Measurements from ENCODE around the gene ADAP2.

DNA sequence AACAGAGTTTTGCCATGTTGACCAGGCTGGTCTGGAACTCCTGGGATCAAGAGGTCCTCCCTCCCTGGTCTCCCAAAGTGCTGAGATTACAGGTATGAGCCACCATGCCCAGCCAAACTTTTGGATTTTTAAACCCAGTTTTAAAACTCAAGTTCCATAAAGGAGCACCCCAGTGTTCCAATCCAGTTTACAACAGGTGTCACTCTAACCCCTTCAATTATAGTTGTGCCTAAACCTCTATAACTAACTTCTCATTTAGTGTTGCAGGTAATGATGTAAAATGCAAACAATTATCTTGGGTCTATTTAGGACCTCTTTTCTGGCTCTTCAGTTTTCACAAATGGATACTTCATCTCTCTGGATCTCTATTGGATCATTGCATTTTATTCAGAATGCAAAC lies 7.8 kb upstream of the ADAP2 start:
- no peak for TF ChIP-seq POLR2A (IDR thresholded peaks at IDR 0.05; ENCODE audit: low read length)
- TF ChIP-seq GATA1 (IDR thresholded peaks at IDR 0.05; ENCODE audit: low read depth, low read length): no peak
